Nephron progenitor cell (in vitro differentiated cells): ENCODE results near the gene PEA15.
A peak's percentile ranks its signal among the peaks of the same experiment; 100 is the strongest.

ENCODE experiments used
- DNase-seq: peaks from one replicate; pipeline ENCODE4 v3.0.0; 2021
- H3K27ac Mint-ChIP-seq: 2 replicates; pipeline ENCODE4 v1.8.0; 2021; ENCODE audit warnings: mild to moderate bottlenecking, moderate library complexity, mixed read lengths
- H3K27me3 Mint-ChIP-seq: 2 replicates; pipeline ENCODE4 v1.8.0; 2021; ENCODE audit warnings: mild to moderate bottlenecking, low read depth, mixed read lengths; ENCODE audit not compliant: poor library complexity
- H3K36me3 Mint-ChIP-seq: 2 replicates; pipeline ENCODE4 v1.8.0; 2021; ENCODE audit warnings: low read depth, mixed read lengths
- H3K4me1 Mint-ChIP-seq: 2 replicates; pipeline ENCODE4 v1.8.0; 2021; ENCODE audit warnings: mixed read lengths
- H3K4me3 Mint-ChIP-seq: 2 replicates; pipeline ENCODE4 v1.8.0; 2021; ENCODE audit warnings: mild to moderate bottlenecking, moderate library complexity, mixed read lengths
- H3K9me3 Mint-ChIP-seq: 2 replicates; pipeline ENCODE4 v1.8.0; 2021; ENCODE audit warnings: mild to moderate bottlenecking, moderate library complexity, mixed read lengths
- TF ChIP-seq, protein P1 (sequence below): fragments of 200-600 bp; sonication (generic); IDR thresholded peaks from 2 replicates; pipeline ENCODE4 v1.5.0; 2021; ENCODE audit warnings: antibody characterized with exemption

Gene PEA15

GRCh38 chr1:160227034-160227433 lies 21.9 kb downstream of the PEA15 start:
- H3K9me3 Mint-ChIP-seq = no peaks in the 10 kb centered on the region
- peaks cover 62% of the 10 kb centered on the region for H3K36me3 Mint-ChIP-seq
- H3K27ac Mint-ChIP-seq = no peak overlapping the region
- TF ChIP-seq, protein P1, sequence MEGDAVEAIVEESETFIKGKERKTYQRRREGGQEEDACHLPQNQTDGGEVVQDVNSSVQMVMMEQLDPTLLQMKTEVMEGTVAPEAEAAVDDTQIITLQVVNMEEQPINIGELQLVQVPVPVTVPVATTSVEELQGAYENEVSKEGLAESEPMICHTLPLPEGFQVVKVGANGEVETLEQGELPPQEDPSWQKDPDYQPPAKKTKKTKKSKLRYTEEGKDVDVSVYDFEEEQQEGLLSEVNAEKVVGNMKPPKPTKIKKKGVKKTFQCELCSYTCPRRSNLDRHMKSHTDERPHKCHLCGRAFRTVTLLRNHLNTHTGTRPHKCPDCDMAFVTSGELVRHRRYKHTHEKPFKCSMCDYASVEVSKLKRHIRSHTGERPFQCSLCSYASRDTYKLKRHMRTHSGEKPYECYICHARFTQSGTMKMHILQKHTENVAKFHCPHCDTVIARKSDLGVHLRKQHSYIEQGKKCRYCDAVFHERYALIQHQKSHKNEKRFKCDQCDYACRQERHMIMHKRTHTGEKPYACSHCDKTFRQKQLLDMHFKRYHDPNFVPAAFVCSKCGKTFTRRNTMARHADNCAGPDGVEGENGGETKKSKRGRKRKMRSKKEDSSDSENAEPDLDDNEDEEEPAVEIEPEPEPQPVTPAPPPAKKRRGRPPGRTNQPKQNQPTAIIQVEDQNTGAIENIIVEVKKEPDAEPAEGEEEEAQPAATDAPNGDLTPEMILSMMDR = no peak
- H3K4me1 Mint-ChIP-seq = no peaks in the 10 kb centered on the region
- no peak for DNase-seq
- H3K4me3 Mint-ChIP-seq = no peak overlapping the region
- no peaks in the 10 kb centered on the region for H3K27me3 Mint-ChIP-seq

GRCh38 chr1:160227561-160227960 lies 22.4 kb downstream of the PEA15 start:
- Mint-ChIP-seq H3K4me1 (no peaks in the 10 kb centered on the region), H3K36me3 (peaks cover 56% of the 10 kb centered on the region)
- TF ChIP-seq, protein P1 = no peak

DNA sequence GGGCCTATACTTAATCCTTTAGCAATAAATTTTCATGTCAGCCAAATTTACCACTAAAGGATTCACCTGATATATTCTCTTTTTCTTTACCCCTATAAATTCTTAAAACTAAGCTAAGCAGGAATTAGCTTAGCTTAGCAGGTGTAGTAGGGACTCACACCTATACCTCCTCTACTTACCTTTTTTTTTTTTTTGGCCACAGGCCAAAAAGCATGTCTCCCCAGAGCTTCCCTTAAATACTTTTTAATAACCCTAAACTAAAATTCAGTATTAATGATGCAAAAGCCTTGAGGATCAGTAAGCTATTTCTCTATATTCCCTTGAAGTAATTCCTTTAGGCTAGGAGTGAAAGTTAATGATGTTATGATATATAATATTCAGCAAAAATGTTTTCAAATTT lies 23.2 kb downstream of the PEA15 start:
- H3K36me3 Mint-ChIP-seq = peaks cover 49% of the 10 kb centered on the region

More at GRCh38 chr1:160227561-160227960, 22.4 kb downstream of the PEA15 start:
- H3K4me3 Mint-ChIP-seq = no peak overlapping the region
- no peaks in the 10 kb centered on the region for H3K27me3 Mint-ChIP-seq
- H3K9me3 Mint-ChIP-seq = no peaks in the 10 kb centered on the region
- DNase-seq = no peak
- H3K27ac Mint-ChIP-seq = no peak overlapping the region

GRCh38 chr1:160232911-160233310 lies 27.7 kb downstream of the PEA15 start:
- DNase-seq = no peak
- Mint-ChIP-seq H3K9me3 (no peaks in the 10 kb centered on the region), H3K4me3 (no peak overlapping the region), H3K4me1 (no peaks in the 10 kb centered on the region), H3K36me3 (peaks cover 55% of the 10 kb centered on the region), H3K27me3 (no peaks in the 10 kb centered on the region), H3K27ac (no peak overlapping the region)
- TF ChIP-seq, protein P1 = no peak

More for the DNA sequence above, 23.2 kb downstream of the PEA15 start:
- H3K4me3 Mint-ChIP-seq = no peak overlapping the region
- no peaks in the 10 kb centered on the region for H3K9me3 Mint-ChIP-seq
- no peaks in the 10 kb centered on the region for H3K27me3 Mint-ChIP-seq
- no peaks in the 10 kb centered on the region for H3K4me1 Mint-ChIP-seq
- DNase-seq = no peak
- H3K27ac Mint-ChIP-seq = no peak overlapping the region
- TF ChIP-seq, protein P1 = no peak

DNA sequence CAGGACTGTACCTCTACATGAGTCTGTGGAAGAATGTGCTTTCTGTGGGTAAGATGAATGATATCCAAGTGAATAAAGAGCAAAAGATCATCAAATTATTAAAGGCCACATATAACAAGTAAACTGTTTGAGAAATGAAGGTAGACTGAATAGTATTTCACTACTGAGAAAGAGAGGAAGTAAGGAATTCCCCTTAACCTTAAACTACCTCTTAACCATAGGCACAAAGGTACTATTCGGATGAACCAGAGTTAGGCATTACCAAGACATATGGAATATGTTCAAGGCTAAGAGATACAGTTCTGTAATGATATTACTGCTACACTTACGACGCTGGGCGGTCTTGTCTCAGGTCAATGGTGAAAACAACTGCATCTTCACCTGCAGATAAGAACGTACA lies 31.6 kb downstream of the PEA15 start:
- H3K4me1 Mint-ChIP-seq = no peaks in the 10 kb centered on the region
- no peak for DNase-seq
- no peak overlapping the region for H3K4me3 Mint-ChIP-seq
- peaks cover 55% of the 10 kb centered on the region for H3K36me3 Mint-ChIP-seq
- peak overlapping the region; percentile 47 for H3K27ac Mint-ChIP-seq
- TF ChIP-seq, protein P1 = no peak
- H3K9me3 Mint-ChIP-seq = no peaks in the 10 kb centered on the region
- H3K27me3 Mint-ChIP-seq = no peaks in the 10 kb centered on the region

DNA sequence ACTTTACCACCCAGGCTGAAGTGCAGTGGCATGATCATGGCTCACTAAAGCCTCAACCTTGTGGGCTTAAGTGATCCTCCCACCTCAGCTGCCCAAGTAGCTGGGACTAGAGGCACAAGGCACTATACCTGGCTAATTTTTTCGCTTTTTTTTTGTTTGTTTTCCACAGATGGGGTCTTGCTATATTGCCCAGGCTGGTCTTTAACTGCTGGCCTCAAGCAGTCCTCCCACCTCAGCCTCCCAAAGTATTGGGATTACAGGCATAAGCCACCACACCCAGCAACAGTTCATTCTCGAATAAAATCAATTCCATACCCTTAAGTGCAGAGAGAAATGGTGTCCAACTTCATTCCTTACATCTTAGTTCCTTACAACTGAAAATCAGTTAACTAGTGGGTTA lies 32.4 kb downstream of the PEA15 start:
- TF ChIP-seq, protein P1 = no peak
- Mint-ChIP-seq H3K4me3 (no peak overlapping the region), H3K36me3 (peaks cover 60% of the 10 kb centered on the region), H3K27ac (no peak overlapping the region), H3K27me3 (no peaks in the 10 kb centered on the region), H3K4me1 (no peaks in the 10 kb centered on the region), H3K9me3 (no peaks in the 10 kb centered on the region)
- no peak for DNase-seq
